H1 (cell line): ENCODE results near the gene AADAC. TPM values are rescaled to one million over a fixed set of nuclear protein-coding genes. Genes with fewer than 3 reads are reported as not detected.

ENCODE experiments used
- CTCF ChIA-PET: fragments of 300-600 bp; sonication (Branson Sonifier 250); formaldehyde crosslinking; loops from one replicate; lab custom pipeline; 2021; ENCODE audit not compliant: partially characterized antibody; lab: Charles Lee
- POLR2A ChIA-PET: fragments of 300-600 bp; sonication (Branson Sonifier 250); formaldehyde crosslinking; loops from one replicate; lab custom pipeline; 2021; ENCODE audit warnings: inconsistent platforms; ENCODE audit not compliant: partially characterized antibody; lab: Charles Lee
- DNase-seq, 2 experiments: peaks; one replicate each; pipeline versions ENCODE4 v3.0.0 to v3.0.0-alpha.2; 2010 to 2022; ENCODE audit warnings: low spot score in 2 of 2, low read depth in 1 of 2, mixed read lengths in 1 of 2
- FAIRE-seq: peaks from 2 replicates; lab custom pipeline; 2011; peaks lifted over from hg19 to GRCh38; lab: Jason Lieb, UNC
- H2AFZ ChIP-seq: 2 replicates; pipeline ENCODE4 v1.8.1; 2012; ENCODE audit warnings: low read length, inconsistent platforms
- H2AK5ac ChIP-seq: 2 replicates; pipeline ENCODE4 v1.6.1; 2013; ENCODE audit warnings: low read depth, low read length
- H2BK120ac ChIP-seq: replicated peaks from 2 replicates; pipeline ENCODE3; 2013; ENCODE audit warnings: low read depth, low read length, inconsistent platforms
- H2BK12ac ChIP-seq: 2 replicates; pipeline ENCODE4 v1.6.1; 2013; ENCODE audit warnings: low read depth, low read length
- H2BK15ac ChIP-seq: 2 replicates; pipeline ENCODE4 v1.6.1; 2013; ENCODE audit warnings: low read length
- H2BK20ac ChIP-seq: 2 replicates; pipeline ENCODE4 v1.6.1; 2013; ENCODE audit warnings: low read length
- H2BK5ac ChIP-seq: 2 replicates; pipeline ENCODE4 v1.6.1; 2013; ENCODE audit warnings: low read depth, low read length
- H3K14ac ChIP-seq: 2 replicates; pipeline ENCODE4 v1.6.1; 2013; ENCODE audit warnings: inconsistent platforms; ENCODE audit not compliant: insufficient read length
- H3K18ac ChIP-seq: 2 replicates; pipeline ENCODE4 v1.6.1; 2013; ENCODE audit warnings: low read length; ENCODE audit errors: extremely low read depth
- H3K23ac ChIP-seq: 2 replicates; pipeline ENCODE4 v1.6.1; 2013; ENCODE audit warnings: inconsistent platforms; ENCODE audit not compliant: insufficient read length
- H3K23me2 ChIP-seq: 2 replicates; pipeline ENCODE4 v1.6.1; 2013; ENCODE audit warnings: low read depth, low read length
- H3K27ac ChIP-seq: 2 replicates; pipeline ENCODE4 v1.6.1; 2011; ENCODE audit warnings: low read depth, low read length, inconsistent platforms
- H3K27me3 ChIP-seq, 4 experiments: replicated peaks in 1 of 4; 1 replicate in 1 of 4; 2 replicates in 3 of 4; pipeline versions ENCODE4 v1.6.1 to v1.8.1; 2011 to 2013; ENCODE audit warnings: low read length in 3 of 4, mild to moderate bottlenecking in 3 of 4, inconsistent platforms in 2 of 4, mixed read lengths in 2 of 4, moderate library complexity in 1 of 4; ENCODE audit not compliant: control insufficient read depth in 3 of 4, insufficient read depth in 3 of 4; ENCODE audit errors: extremely low read depth in 1 of 4
- H3K36me3 ChIP-seq, 4 experiments: 2 replicates each; pipeline versions ENCODE4 v1.6.1 to v1.8.1; 2011 to 2013; ENCODE audit warnings: mild to moderate bottlenecking in 4 of 4, low read length in 3 of 4, moderate library complexity in 2 of 4, control low read depth in 1 of 4, inconsistent platforms in 1 of 4; ENCODE audit not compliant: insufficient read depth in 4 of 4, control insufficient read depth in 2 of 4
- H3K4ac ChIP-seq: replicated peaks from 2 replicates; pipeline ENCODE3; 2013; ENCODE audit warnings: low read length, low read depth, mixed read lengths, inconsistent platforms; ENCODE audit not compliant: insufficient read length
- H3K4me1 ChIP-seq, 4 experiments: replicated peaks in 1 of 4; 1 replicate in 1 of 4; 2 replicates in 3 of 4; pipeline versions ENCODE4 v1.6.1 to v1.8.1; 2011 to 2013; ENCODE audit warnings: low read length in 3 of 4, inconsistent platforms in 2 of 4, mixed read lengths in 1 of 4; ENCODE audit not compliant: insufficient read depth in 4 of 4, control insufficient read depth in 3 of 4
- H3K4me2 ChIP-seq, 2 experiments: 2 replicates each; pipeline versions ENCODE4 v1.6.1 to v1.8.1; 2011 to 2013; ENCODE audit warnings: low read depth in 2 of 2, low read length in 2 of 2, control low read depth in 1 of 2, inconsistent platforms in 1 of 2, mild to moderate bottlenecking in 1 of 2; ENCODE audit not compliant: insufficient read depth in 1 of 2
- H3K4me3 ChIP-seq, 4 experiments: fragments of 200-600, 300-600 bp in 1 of 4; sonication (generic), shearing (Covaris generic), sonication (Bioruptor Twin) in 1 of 4; 2 replicates each; pipeline versions ENCODE4 v1.5.1 to v1.8.1; 2011 to 2016; ENCODE audit warnings: low read length in 4 of 4, low read depth in 3 of 4, control low read depth in 2 of 4, inconsistent platforms in 2 of 4, mild to moderate bottlenecking in 2 of 4, mixed read lengths in 1 of 4, moderate library complexity in 1 of 4; ENCODE audit not compliant: insufficient read depth in 2 of 4; ENCODE audit errors: extremely low read depth in 1 of 4
- H3K56ac ChIP-seq: replicated peaks from 2 replicates; pipeline ENCODE3; 2013; ENCODE audit warnings: low read depth, mild to moderate bottlenecking, mixed read lengths, low read length, inconsistent platforms; ENCODE audit not compliant: insufficient read length
- H3K79me1 ChIP-seq: 2 replicates; pipeline ENCODE4 v1.6.1; 2013; ENCODE audit warnings: low read depth, low read length, control low read depth
- H3K79me2 ChIP-seq, 2 experiments: 2 replicates each; pipeline versions ENCODE4 v1.6.1 to v1.8.1; 2012 to 2013; ENCODE audit warnings: low read length in 2 of 2, mild to moderate bottlenecking in 2 of 2, inconsistent platforms in 1 of 2; ENCODE audit not compliant: insufficient read depth in 2 of 2, control insufficient read depth in 1 of 2
- H3K9ac ChIP-seq, 4 experiments: replicated peaks in 1 of 4; 1 replicate in 1 of 4; 2 replicates in 3 of 4; pipeline versions ENCODE4 v1.6.1 to v1.8.1; 2011 to 2013; ENCODE audit warnings: low read depth in 3 of 4, low read length in 3 of 4, control low read depth in 2 of 4, mild to moderate bottlenecking in 2 of 4, moderate library complexity in 2 of 4, inconsistent platforms in 1 of 4; ENCODE audit errors: extremely low read depth in 1 of 4
- H3K9me3 ChIP-seq, 2 experiments: 2 replicates each; pipeline versions ENCODE4 v1.6.1 to v1.8.1; 2012 to 2013; ENCODE audit warnings: mild to moderate bottlenecking in 2 of 2, moderate library complexity in 2 of 2, control low read depth in 1 of 2, inconsistent platforms in 1 of 2, low read depth in 1 of 2, low read length in 1 of 2, mixed read lengths in 1 of 2; ENCODE audit not compliant: insufficient read depth in 2 of 2
- H4K20me1 ChIP-seq, 2 experiments: replicated peaks in 1 of 2; 2 replicates each; pipeline versions ENCODE3 to v1.8.1; 2011 to 2013; ENCODE audit warnings: inconsistent platforms in 2 of 2, low read length in 2 of 2, mild to moderate bottlenecking in 1 of 2; ENCODE audit not compliant: insufficient read depth in 2 of 2, control insufficient read depth in 1 of 2
- H4K5ac ChIP-seq: 2 replicates; pipeline ENCODE4 v1.6.1; 2013; ENCODE audit warnings: low read length, low read depth, mixed read lengths, inconsistent platforms; ENCODE audit not compliant: insufficient read length
- H4K8ac ChIP-seq: 2 replicates; pipeline ENCODE4 v1.8.0; 2013; ENCODE audit warnings: mild to moderate bottlenecking, moderate library complexity, low read length, inconsistent platforms; ENCODE audit not compliant: insufficient read depth; ENCODE audit errors: extremely low read depth
- H4K91ac ChIP-seq: replicated peaks from 2 replicates; pipeline ENCODE3; 2013; ENCODE audit warnings: low read length, mixed read lengths, inconsistent platforms; ENCODE audit not compliant: insufficient read length
- EGR1 ChIP-seq: IDR thresholded peaks from 2 replicates; pipeline ENCODE4 v1.6.1; 2011; ENCODE audit warnings: low read depth, low read length, borderline replicate concordance
- HDAC2 ChIP-seq, 2 experiments: fragments of 300-600 bp in 1 of 2; sonication (generic) in 1 of 2; IDR thresholded peaks; 2 replicates each; pipeline ENCODE4 v1.6.1; 2011 to 2012; ENCODE audit warnings: low read depth in 2 of 2, low read length in 2 of 2, mild to moderate bottlenecking in 2 of 2, moderate library complexity in 2 of 2, borderline replicate concordance in 1 of 2, inconsistent platforms in 1 of 2
- KDM4A ChIP-seq: IDR thresholded peaks from one replicate; pipeline ENCODE4 v1.7.1; 2012; ENCODE audit warnings: low read depth, mild to moderate bottlenecking, moderate library complexity, low read length, inconsistent platforms; ENCODE audit not compliant: severe bottlenecking
- SP2 ChIP-seq: IDR thresholded peaks from 2 replicates; pipeline ENCODE4 v1.6.1; 2012; ENCODE audit warnings: mild to moderate bottlenecking, low read length, inconsistent platforms
- WGBS, 2 experiments: shearing (Covaris generic) in 1 of 2; methylation state at CpG; one replicate each; pipeline versions ENCODE4 v1.1.6 to v1.1.7; 2013 to 2015; ENCODE audit warnings: low lambda C conversion rate in 2 of 2, mixed read lengths in 2 of 2, inconsistent platforms in 1 of 2, low coverage in 1 of 2, missing lambda C conversion rate in 1 of 2; ENCODE audit not compliant: insufficient replicate concordance in 2 of 2, insufficient coverage in 1 of 2, insufficient read length in 1 of 2; ENCODE audit errors: extremely low coverage in 1 of 2, missing lambda C conversion rate in 1 of 2; 5-methylcytosine and 5-hydroxymethylcytosine counted together
- polyA plus RNA-seq, 7 experiments: library from polyadenylated mRNA; depleted of rRNA in 3 of 7; stranded (reverse) in 5 of 7; unstranded in 2 of 7; fragments of >200 nt in 5 of 7; fragments of 200-250 nt in 2 of 7; gene quantifications; 1 replicate in 5 of 7; 2 replicates in 1 of 7; 4 replicates in 1 of 7; pipeline versions ENCODE4 v1.2.1 to v1.2.3, GENCODE V29; 2011 to 2013; ENCODE audit warnings: missing spikeins in 2 of 7, mixed read lengths in 2 of 7
- total RNA-seq: library from RNA; stranded (reverse); fragmentation: NEBNext Ultra II Directional; extraction: Animal tissue kit (Norgen Biotek cat#: 25700); gene quantifications from 2 replicates; pipeline ENCODE4 v1.2.1, GENCODE V29; 2021

The AADAC gene
- total and polyA plus RNA-seq, 2 of the 8 experiments (the other 6 are each of a cell fraction or from before 2014, with no cell fraction given), result not detected

DNA sequence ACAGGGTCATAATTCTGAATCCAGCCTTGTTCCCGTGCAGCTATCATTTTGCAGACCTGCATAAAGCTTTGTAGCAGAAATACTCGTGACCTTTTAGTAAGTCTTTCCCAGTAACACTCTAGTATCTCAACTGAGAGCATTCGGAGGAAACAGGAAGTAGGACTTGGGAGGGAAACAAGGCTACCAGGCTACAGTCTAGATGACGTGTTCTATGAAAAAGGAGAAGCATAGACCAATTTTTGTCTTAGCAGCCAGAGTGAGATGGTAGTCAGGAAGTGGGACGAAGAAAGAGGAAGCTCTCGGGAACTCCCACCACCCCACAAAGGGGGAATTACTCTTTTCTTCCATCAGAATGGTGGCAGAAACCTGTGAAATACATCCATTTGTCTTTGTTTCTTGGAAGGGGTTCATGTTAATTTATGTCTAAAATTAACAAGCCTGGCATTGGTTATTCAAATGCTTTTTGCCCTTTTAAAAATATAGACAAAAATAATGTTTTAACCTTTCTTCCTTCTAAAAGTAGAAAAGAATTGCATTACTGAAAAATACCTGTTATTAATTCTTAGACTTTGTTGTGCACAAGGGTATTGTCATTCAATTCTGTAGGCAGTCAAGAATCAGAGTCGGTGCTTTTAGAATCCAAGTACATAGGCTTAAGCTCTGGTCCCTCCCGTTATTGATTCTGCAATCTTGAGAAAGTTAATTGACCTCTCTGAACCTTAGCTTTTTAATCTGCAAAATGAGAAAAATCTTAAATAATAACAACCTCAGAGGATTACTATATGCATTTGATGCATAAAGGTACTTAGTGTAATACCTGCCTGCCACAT is 57.9 kb downstream of the AADAC start:
- ChIA-PET POLR2A (no interaction called here), CTCF (interaction anchor here (0.9 to 1.3 kb wide), 3 partner anchors 8 to 403 kb away, joined by 3 to 4 read pairs (median 4); no protein-coding TSS in a partner anchor)
- Histone ChIP-seq H3K9me3 (no peaks in the 10 kb centered on the region), H3K79me1 (no peaks in the 10 kb centered on the region), H3K79me2 (no peaks in the 10 kb centered on the region), H3K4ac (no peak overlapping the region), H4K91ac (no peak overlapping the region), H3K4me3 (no peak overlapping the region), H2BK5ac (no peak overlapping the region), H3K27ac (no peak overlapping the region), H3K36me3 (no peaks in the 10 kb centered on the region), H4K20me1 (no peaks in the 10 kb centered on the region), H3K4me1 (no peaks in the 10 kb centered on the region), H3K14ac (no peak overlapping the region), H2BK12ac (no peak overlapping the region), H3K27me3 (no peaks in the 10 kb centered on the region), H2BK15ac (no peak overlapping the region), H3K23me2 (no peaks in the 10 kb centered on the region), H2BK20ac (no peak overlapping the region), H3K23ac (no peak overlapping the region), H2AFZ (peak overlapping the region; percentile 97; the same call in 1 of the 2 replicates), H2BK120ac (no peak overlapping the region), H3K18ac (no peak overlapping the region), H3K4me2 (no peak overlapping the region), H4K8ac (no peak overlapping the region), H2AK5ac (no peak overlapping the region), H3K9ac (no peak overlapping the region), H4K5ac (no peak overlapping the region), H3K56ac (no peak overlapping the region)
- 83% methylated on average over 8 of the region's 8 CpGs; no CpG with 5 or more reads in 1 of the 2 experiments for WGBS, 2 experiments
- DNase-seq, result no peak
- TF ChIP-seq EGR1 (no peak), KDM4A (no peak), HDAC2 (IDR thresholded peaks at IDR 0.05; ENCODE audit: borderline replicate concordance in 1 of 2, low read depth in 2 of 2, low read length in 2 of 2) (no peak), SP2 (no peak)
- no peak for FAIRE-seq
